ENCODE results near the gene LRRK2.
"Not testable (repeated sequence)": the region's sequence is repeated elsewhere in the genome, so short reads cannot be mapped to it uniquely, and the experiment has no call there.

The LRRK2 gene

GRCh38 chr12:40248585-40249297 is 23.9 kb downstream of the LRRK2 start:
- no peak for FAIRE-seq

DNA sequence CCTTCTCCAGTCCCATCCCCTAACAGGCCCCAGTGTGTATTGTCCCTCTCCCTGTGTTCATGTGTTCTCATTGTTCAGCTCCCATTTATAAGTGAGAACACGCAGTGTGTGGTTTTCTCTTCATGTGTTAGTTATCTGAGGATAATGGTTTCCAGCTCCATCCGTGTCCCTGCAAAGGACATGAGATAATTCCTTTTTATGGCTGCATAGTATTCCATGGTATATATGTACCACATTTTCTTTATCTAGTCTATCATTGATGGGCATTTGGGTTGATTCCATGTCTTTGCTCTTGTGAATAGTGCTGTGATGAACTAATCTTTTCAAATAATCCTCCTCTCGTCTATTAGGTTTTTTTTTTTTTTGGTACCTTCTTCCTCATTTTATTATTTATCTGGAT is 25.9 kb downstream of the LRRK2 start:
- FAIRE-seq = not testable (repeated sequence)

GRCh38 chr12:40253936-40254335 is 29.1 kb downstream of the LRRK2 start:
- FAIRE-seq = no peak

DNA sequence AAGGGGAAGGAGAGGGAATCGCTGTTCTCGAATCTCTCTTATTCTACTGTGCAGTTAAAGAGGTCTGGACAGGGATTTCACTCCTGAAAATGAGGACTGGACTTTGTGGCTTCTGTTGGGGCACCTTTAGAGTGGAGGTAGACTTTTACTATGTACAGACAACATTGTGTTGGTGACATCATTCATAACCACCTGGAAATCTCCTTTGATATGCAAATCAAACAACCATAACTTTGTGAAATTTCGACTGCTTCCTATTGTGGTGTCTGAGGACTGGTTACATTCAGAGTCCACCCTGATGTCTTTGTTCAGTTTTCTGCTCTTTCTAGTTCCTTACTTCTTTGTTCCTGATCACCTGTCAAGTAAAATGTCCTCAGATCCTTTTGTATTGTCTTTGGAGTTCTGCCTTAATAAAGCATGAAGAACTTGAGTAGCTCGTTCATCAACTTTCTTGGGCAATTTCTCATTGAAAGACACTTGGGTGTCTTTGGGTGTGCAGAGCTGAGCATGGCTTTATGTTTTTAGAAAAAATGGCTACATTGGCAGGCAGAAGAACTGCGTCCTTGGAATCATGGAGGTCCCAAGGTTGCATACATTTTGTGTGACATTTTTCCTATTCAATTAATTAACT is 29.8 kb downstream of the LRRK2 start:
- FAIRE-seq = no peak

DNA sequence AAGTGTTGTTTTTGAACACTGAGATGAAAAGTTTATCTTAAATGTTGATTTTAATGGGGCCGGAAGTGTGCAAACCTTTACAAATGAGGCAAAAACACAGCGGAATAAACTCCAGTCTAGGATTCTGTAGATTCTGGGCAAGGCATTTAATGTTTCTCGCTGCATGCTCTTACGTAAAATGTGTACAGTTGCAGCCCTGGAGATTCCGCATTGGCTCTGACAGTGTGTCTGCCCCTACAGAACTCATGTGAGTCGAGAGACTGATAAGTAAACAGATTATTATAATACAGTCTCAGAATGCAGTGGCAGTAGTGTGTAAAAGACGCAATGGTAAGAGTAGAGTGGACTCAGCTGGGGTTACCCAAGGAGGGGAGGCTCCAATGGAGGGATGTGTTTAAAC is 33.6 kb downstream of the LRRK2 start:
- FAIRE-seq = no peak

DNA sequence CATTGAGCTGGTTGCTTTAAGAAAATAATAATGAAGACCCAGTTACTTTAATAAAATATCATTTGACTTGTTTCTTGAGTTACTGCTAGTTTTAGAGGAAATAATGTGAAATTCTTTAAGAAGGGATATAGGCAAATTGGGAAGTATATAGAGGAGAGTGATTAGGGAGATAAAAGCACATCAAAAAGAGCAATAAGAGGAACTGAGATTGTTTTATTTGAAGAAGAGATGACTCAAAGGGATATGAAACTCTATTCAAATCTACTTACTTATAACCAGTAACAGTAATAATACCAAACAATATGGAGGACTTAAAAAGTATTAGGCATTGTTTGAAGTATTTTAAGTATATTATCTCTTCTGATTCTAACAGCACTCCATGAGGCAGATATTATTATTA is 37.1 kb downstream of the LRRK2 start:
- no peak for FAIRE-seq

GRCh38 chr12:40262657-40263056 is 37.9 kb downstream of the LRRK2 start:
- no peak for FAIRE-seq

DNA sequence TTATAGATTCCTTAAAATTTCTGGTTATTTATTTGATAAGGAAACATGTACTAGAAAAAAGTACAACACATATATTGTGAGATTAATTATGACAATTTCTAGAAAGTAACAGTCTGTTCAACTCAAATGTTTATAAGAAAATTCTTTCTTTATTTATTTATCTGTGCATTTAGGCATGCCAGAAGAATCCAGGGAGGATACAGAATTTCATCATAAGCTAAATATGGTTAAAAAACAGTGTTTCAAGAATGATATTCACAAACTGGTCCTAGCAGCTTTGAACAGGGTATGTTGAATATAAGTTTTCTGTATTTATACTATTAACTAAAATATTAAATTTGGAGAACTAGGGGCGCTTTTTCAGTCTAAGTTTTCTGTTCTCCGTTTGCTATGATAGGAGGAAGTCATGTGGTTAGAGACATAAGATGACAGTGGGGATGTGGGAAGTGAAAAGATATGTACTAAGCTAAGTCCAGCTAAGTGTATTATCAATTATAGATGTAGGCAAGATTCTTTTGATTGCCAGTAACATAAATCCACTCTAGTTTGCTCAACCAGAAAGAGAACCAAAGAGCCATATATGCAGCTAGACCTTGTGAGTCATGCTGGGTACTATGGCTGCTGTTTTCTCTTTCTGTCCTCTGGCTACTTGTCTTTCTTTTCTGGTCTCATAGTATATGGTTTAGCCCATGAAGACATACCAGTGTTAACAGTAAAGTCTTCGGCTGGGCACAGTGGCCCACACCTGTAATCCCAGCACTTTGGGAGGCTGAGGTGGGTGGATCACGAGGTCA is 39.0 kb downstream of the LRRK2 start:
- no peak for FAIRE-seq

DNA sequence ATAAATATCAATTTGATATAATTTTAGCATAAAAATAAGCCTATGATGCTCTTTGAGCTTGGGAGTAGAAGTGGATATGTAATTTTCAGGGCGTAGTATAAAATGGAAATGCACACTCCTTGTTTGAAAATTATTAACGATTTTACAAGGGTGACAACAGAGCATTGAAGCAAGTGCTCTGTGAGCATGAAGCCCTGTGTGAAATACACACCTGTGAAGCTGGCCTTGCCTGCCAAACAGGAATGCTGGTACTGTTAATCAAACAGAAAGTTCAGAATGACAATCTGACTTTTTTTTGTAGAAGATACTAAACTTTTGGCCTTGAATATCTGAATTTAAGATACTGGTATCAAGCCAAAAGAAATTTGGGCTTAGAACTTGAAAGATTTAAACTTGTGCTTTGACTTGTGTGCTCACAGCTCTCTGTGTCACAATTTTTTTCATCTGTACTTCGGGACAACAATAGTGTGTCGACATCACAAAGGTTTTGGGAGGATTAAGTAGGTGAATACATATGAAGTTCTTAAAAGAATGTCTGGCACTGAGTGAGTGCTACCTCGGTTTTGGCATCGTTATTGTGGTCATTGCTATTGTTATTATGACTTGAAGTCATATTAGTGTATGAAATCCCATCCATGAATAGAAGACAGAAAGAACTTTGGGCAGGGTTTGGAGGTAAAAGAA is 47.3 kb downstream of the LRRK2 start:
- FAIRE-seq = no peak

- no peak for FAIRE-seq
Measured at GRCh38 chr12:40281791-40282364, 57.1 kb downstream of the LRRK2 start.

GRCh38 chr12:40286583-40286982 is 61.8 kb downstream of the LRRK2 start:
- no peak for FAIRE-seq

- FAIRE-seq = no peak
Measured at GRCh38 chr12:40287369-40287975, 62.7 kb downstream of the LRRK2 start.

DNA sequence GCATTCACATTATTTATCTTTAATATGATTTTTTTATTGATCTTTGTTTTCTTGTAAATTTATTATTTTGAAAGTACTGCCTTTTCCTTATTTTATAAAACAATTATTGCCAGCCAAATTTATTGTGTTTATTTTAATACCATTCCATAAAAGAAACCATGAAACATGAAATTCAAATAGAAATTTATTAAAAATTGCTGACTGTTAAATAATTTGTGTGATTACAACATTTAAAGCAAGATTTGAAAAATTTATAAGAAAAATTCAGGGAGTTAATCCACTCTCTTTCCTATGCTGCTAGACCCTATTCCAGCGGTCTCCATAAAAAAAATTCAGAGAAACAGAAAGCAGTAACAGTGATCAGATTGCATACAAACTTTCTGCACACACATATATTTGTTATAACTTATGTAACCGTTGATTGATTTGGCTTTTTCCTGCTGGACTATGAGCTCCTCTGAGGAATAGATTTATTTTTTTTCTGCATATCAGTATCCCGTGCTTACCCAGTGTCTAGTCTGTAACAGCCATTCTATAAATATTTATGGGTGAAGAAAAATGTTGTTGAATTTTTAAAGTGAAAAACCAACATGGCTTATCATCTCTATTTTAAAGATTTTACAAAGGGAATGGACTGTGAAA is 68.1 kb downstream of the LRRK2 start:
- no peak for FAIRE-seq

GRCh38 chr12:40298341-40298740 is 73.5 kb downstream of the LRRK2 start:
- FAIRE-seq = no peak

GRCh38 chr12:40300490-40300889 is 75.7 kb downstream of the LRRK2 start:
- no peak for FAIRE-seq

DNA sequence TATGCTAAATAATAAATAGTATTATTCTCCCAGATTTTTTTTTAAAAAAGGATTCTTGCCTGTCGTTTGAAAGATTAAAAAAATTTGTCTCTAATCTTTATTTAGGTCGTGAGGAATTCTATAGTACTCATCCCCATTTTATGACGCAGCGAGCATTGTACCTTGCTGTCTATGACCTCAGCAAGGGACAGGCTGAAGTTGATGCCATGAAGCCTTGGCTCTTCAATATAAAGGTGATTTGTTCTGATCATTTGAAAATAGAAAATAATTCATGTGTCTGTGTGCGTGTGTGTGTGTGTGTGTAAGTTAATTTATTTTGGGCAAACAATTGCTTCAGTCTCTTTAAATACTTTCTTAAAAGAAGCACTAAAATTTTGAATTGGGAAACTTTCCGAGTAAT is 84.2 kb downstream of the LRRK2 start:
- FAIRE-seq = no peak

- FAIRE-seq = no peak
Measured at GRCh38 chr12:40310211-40310610, 85.4 kb downstream of the LRRK2 start.

DNA sequence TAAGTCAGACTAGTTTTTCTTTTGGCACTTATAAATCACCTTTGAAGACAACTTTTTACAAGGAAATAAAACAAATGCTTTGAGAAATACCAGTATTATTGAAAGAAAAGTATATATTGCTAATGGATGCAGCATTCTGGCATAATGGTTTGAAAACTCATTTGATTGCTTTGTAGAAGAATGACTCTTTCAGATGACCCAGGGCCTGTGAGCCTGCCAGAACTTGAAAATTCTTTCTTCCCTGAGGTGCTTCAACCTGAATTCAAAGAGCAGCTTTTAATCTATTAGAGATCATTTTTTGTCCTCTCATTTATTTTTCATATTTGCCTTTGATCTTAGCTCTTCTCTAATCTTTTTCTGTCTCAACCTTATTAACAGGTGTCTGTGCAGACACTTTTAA is 87.4 kb downstream of the LRRK2 start:
- FAIRE-seq = no peak

- peak; percentile 62 for FAIRE-seq
Measured at GRCh38 chr12:40312982-40313576, 88.3 kb downstream of the LRRK2 start.

DNA sequence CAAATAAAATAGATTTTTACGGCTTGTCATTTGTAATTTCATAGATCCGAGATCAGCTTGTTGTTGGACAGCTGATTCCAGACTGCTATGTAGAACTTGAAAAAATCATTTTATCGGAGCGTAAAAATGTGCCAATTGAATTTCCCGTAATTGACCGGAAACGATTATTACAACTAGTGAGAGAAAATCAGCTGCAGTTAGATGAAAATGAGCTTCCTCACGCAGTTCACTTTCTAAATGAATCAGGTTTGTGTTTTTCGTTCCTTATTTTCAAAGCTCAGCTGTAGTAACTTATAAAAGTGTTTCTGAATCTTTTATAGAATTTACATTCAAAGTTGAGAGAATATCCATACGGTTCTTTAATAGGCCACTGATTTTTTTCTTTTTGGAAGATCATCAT is 89.1 kb downstream of the LRRK2 start:
- FAIRE-seq = no peak

GRCh38 chr12:40314927-40315326 is 90.1 kb downstream of the LRRK2 start:
- FAIRE-seq = no peak

DNA sequence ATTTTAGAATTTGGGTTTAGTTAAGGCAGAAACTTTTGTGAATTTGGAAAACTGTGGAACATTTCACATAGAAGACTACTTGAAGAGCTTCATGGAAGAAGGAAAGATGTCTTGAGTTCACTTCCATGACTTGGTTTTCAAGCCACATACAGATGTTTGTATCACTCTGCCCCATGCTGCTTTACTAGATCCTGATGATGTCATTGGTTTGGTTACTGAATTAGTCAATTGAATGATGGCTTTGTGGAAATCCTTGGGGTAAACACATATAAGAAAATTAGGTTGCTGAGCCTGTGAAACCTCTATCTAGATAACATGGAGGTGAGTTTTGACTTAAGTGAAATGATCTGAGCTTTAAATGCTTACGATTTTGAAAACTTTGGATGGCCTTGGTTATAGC is 90.6 kb downstream of the LRRK2 start:
- no peak for FAIRE-seq

All from TTC549 (cell line).